Neural cell (in vitro differentiated cells): ENCODE results near the gene MAD1L1.

ENCODE experiments used
- CTCF ChIP-seq: fragments of 450-650 bp; IDR thresholded peaks from 2 replicates; pipeline ENCODE4 v1.5.1; 2014; ENCODE audit warnings: antibody characterized with exemption, mild to moderate bottlenecking, moderate library complexity; ENCODE audit not compliant: poor library complexity, severe bottlenecking
- EZH2 ChIP-seq: fragments of 200-600, 300-800 bp; shearing (Covaris generic), sonication (generic); IDR thresholded peaks from 2 replicates; pipeline ENCODE4 v1.6.1; 2014; ENCODE audit warnings: antibody characterized with exemption, low read length, borderline replicate concordance, mild to moderate bottlenecking; ENCODE audit not compliant: insufficient read depth, poor library complexity, severe bottlenecking
- MXI1 ChIP-seq: fragments of 450-650 bp; conservative IDR thresholded peaks from 2 replicates; pipeline ENCODE4 v1.6.1; 2014; ENCODE audit warnings: antibody characterized with exemption, mild to moderate bottlenecking; ENCODE audit not compliant: poor library complexity, severe bottlenecking
- POLR2AphosphoS5 ChIP-seq: IDR thresholded peaks from 2 replicates; pipeline ENCODE4 v1.6.1; 2012

DNA sequence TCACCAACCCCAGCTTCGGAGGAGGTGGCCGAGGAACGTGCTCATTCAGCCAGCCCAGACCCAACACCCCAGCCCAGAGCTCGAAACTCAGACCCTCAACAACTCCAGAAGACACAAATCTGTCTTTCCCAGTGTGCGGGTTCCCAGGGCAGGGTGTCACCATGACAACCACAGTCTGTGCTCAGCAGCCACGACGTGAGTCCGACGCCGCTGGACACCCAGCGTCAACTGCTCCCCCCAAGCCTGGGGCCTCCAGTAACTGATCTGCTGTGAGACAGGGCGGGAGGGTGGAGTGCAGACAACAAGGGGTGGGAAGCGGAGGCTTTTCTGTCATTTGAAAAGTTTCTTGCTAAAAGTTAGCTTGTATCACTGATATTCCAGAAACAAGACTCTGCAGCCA, 167.2 kb downstream of the MAD1L1 start:
- TF ChIP-seq CTCF (no peak), MXI1 (no peak), EZH2 (no peak), POLR2AphosphoS5 (no peak)
